GM12892 (cell line): ENCODE results near the gene RARG.

Experiments used
- POLR2A ChIP-seq: IDR thresholded peaks from 2 replicates; pipeline ENCODE4 v1.6.1; 2011; ENCODE audit warnings: low read depth, low read length, control low read depth
- POLR2AphosphoS5 ChIP-seq: IDR thresholded peaks from 2 replicates; pipeline ENCODE4 v1.6.1; 2011; ENCODE audit warnings: low read depth, low read length, control low read depth
- TAF1 ChIP-seq: IDR thresholded peaks from 2 replicates; pipeline ENCODE4 v1.6.1; 2011; ENCODE audit warnings: low read depth, mild to moderate bottlenecking, control low read depth, low read length, borderline replicate concordance

- no peak for TF ChIP-seq POLR2AphosphoS5
- no peak for TF ChIP-seq TAF1
- TF ChIP-seq POLR2A, result no peak
Observed at GRCh38 chr12:53226815-53227214, 5.2 kb downstream of the RARG start.
